HG03066 (cell line): ENCODE measurements around the gene FAM171A2.
A peak's percentile ranks its signal among the peaks of the same experiment; 100 is the strongest.
"Not testable (repeated sequence)": the region's sequence is repeated elsewhere in the genome, so short reads cannot be mapped to it uniquely, and the experiment has no call there.

Source experiments
- ATAC-seq: cut with Tn5 transposase; IDR thresholded peaks from one replicate; pipeline ENCODE4 v1.9.1; 2021; ENCODE audit warnings: low read depth; ENCODE audit not compliant: unreplicated experiment

Gene FAM171A2

DNA sequence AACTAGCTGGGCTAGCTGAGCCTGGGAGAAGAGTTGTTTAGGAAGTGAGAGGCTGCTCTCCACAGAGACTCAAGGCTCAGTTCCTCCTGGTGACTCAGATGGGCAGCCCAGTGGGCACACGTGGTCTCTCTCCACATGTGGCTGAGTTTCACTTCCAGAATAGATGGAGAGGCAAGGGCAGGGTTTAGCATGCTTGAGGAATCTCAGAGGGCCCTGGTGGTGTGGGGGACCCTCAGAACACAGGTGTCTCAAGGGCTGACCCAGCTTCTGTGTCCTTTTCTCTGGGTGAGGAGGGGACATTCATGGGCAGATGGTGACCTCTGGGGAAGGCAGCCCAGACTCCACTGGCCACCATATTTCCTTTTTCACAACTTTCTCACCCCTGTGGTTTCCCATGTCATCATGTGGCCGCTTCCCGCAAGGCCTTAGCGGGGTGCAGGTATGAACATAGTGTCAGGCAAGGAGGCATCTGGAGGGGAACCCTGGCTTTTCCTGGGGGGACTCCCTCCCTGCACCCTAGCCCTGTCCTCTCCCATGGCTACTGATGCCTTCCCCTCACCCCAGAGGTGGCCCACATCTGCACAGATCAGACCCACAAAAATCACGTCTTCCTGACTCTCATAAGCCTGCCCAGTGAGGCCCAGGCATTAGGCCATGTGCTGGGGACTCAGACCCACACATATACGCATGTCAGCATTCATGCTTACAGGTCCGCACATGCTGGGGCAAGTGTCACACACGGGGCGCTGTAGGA is 15.2 kb downstream of the FAM171A2 start:
- no peak for ATAC-seq

DNA sequence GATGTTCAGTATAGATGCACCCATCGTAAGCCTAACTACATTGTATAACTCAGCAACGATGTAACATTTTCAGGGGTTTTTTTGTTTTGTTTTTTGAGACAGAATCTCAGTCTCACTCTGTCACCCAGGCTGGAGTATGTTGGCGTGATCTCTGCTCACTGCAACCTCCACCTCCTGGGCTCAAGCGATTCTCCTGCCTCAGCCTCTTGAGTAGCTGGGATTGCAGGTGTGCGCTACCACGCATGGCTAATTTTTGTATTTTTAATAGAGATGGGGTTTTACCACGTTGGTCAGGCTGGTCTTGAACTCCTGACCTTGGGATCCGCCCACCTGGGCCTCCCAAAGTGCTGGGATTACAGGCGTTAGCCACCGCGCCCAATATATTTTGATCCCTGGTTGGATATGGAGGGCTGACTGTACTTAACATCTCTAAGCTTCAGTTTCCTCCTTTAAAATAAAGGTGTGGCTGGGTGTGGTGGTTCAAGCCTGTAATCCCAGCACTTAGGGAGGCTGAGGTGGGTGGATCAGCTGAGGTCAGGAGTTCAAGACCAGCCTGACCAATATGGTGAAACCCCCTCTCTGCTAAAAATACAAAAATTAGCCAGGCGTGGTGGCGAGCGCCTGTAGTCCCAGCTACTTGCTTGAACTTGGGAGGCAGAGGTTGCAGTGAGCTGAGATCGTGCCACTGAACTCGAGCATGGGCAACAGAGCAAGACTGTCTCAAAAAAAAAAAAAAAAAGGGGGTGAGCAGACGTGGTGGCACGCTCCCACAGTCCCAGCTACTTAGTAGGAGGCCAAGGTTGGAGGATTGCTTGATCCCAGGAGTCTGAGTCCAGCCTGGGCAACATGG is 16.2 kb downstream of the FAM171A2 start:
- not testable (repeated sequence) for ATAC-seq

DNA sequence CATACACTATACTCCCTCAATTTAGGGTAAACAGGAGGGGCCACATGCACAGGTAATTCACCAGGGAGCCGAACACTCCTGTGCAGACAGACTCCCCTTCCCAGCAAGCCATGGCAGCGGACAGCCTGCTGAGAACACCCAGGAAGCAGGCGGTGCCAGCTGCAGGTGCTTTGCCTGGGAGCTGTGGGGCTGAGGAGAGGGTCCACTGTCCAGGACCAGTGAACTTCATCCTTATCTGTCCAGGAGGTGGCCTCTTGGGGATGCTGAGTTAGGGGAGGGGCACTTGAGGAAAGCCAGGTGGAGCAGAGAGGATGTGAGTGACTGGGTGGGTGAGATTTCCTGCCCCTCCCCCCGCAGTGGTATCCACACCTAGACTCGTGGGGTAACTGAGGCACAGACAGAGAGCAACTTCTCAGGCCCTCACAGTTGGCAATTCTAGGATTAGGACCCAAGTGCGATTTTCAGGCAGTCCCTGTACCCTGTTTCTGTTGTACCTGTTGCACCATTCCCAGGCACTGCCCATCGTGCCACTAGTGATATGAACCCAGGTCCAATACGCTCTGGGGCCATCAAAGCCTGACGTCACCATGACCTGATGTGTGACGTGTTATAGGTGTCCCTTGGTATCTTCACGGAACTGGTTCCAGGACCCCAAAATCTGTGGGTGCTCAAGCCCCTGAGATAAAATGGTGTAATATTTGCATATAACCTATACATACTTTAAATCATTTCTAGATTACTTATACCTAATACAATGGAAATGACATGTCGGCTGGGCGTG is 17.4 kb downstream of the FAM171A2 start:
- no peak for ATAC-seq

DNA sequence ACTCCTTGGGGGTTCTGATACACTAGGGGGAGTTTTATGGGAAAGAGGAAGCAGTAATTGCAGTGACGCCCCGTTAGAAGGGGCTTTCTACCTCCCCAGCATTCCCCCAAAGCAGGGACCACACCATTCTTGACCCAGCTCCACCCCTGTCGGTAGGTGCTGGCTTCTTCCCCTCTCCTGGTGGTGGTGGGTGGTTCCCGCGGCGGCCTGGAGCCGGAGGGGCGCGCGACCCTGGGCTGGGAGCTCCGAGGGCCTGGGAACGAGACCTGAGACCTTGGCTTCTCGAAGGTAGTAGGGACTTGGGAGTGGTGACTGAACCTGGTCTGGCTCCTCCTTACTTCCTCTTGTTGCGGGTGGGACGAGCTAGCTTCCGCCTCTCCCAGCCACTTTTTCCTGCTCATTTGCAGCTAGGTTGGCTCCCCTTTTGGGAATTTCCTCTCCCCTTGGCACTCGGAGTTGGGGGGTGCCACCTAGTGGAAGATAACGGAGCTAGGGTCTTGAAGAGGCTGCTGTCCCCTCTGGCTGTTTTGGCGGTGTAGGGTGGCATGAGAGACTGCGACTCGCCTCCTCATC is 18.1 kb downstream of the FAM171A2 start:
- no peak for ATAC-seq

DNA sequence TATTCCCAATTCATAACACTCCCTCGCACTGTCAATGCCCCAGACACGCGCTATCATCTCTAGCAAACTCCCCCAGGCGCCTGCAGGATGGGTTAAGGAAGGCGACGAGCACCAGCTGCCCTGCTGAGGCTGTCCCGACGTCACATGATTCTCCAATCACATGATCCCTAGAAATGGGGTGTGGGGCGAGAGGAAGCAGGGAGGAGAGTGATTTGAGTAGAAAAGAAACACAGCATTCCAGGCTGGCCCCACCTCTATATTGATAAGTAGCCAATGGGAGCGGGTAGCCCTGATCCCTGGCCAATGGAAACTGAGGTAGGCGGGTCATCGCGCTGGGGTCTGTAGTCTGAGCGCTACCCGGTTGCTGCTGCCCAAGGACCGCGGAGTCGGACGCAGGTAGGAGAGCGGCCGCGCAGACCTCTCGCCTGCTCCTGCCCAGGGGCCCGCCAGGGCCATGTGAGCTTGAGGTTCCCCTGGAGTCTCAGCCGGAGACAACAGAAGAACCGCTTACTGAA is 18.7 kb downstream of the FAM171A2 start, which contains the start of gene GRN:
GRN (plus strand) TSS at position 364 of the 515 bp plus-strand sequence. CDS start 3,863 bp downstream, outside the sequence.
- peak; percentile 67 for ATAC-seq

DNA sequence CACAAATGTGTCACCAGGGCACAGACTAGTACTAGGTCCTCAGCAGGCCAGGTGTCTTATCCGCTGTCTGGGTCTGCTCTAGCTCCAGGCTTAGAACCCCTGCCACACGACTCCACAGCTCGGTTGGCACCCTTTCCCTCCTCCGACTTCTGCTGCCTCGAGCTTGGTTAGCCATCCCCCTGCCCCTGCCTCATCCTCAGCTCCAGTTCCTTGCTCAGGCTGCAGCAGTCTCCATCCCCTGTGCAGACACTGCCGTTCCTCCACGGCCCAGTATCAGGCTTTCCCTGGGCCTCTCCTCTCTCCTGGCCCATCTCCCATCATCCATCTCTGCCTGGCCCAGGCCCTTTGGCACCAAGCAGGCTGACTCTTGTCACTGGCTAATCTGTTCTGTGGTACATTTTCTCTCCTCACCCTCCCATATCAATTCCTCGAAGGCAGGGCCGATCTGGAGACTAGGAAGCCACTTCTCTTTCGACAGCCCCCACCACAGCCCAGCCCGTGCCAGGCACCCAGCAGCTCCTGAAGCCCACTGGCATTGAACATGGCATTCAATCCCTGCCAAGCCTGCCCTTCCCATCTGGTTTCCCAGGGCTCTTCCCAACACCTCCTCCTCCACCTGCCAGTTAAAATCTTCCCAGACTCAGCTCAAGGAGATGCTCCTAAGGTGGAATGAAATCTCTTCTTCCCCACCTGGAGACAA is 20.0 kb downstream of the FAM171A2 start:
- no peak for ATAC-seq

DNA sequence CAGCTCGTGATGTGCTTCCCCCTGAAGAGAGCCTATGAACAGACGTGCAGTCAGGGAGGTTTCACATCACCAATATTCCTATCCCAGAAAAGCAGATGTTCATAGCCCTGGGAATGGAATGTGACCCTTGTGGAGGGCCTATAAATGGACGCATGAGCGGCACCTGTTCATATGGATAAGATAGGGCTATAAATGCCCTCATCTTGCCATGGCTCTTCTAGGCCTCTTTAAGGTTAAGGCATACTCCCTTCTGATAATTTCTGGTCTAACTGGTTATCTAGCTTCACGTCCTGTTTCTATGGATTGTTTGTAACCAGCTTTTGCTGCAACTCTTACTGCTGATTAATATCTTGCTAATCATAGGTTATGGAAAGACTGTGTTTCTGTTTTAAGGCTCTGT is 23.1 kb downstream of the FAM171A2 start:
- ATAC-seq: not testable (repeated sequence)

DNA sequence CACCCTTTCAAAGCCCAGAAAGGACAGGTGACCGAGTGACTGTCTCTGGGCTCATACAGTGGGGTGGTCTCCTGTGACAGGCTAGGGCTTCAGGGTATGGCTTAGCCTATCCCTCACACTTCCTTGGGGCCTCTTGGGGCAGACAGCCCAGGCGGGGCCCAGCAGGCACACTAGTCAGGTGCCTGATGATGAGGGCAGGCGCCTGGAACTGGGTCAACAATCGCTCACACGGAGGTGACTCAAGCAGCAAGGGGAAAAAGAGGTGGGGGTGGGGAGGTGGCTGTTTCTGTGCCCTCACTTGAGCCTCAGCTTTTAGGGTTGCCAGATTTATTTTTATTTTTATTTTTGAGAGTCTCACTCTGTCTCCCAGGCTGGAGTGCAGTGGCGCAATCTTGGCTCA is 25.0 kb downstream of the FAM171A2 start:
- no peak for ATAC-seq

DNA sequence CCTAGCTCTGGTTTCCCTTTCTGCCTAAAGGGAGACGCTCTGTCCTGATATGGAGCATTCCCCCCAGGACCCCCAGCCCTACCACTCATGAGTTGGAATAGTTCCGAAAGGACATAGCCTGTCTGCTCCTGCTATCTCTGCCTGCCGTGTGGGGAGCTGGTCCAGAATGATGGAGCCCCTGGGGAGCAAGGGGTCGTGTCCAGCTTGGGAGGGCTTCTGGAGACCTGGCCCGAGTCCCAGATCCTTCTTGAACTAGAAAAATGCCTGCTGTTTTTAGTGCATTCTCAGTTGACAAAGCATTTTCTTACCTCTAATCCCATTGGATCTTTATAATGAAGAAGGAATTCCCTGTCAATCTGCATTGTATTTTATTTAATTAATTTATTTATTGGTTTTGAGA is 27.7 kb downstream of the FAM171A2 start:
- ATAC-seq: no peak

DNA sequence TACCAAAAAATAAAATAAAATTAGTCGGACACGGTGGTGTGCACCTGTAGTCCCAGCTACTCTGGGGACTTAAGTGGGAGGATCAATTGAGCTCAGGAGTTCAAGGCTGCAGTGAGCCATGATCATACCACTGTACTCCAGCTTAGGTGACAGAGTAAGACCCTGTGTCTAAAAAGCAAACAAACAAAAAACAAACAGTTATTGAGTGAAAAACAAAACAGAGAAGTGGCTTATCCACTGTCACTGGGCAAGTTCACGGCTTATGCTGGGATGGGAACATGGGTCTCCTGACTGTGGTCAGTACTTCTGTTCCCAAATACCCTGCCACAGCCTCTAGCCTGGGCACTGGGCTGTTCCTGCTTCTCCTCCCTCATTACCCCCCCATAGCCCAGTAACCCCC is 28.1 kb downstream of the FAM171A2 start:
- no peak for ATAC-seq

DNA sequence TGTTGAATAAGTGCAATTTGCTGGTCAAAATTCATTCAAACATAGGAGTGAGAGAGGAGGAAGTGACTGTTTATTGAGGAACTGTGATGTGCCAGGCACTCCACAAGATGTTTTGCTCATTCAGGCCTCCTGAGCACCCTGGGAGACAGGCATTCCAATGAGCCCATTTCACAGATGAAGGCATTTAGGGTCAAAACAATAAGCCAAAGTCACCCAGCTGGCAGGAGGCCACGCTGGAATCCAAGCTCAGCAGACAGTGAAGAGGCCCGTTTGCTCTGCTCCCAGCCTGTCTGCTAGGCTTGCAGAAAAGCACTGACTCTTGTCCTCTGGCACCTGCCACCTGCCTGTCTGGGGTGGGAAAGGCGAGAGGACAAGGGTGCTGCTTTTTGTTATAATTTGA is 28.9 kb downstream of the FAM171A2 start:
- no peak for ATAC-seq

DNA sequence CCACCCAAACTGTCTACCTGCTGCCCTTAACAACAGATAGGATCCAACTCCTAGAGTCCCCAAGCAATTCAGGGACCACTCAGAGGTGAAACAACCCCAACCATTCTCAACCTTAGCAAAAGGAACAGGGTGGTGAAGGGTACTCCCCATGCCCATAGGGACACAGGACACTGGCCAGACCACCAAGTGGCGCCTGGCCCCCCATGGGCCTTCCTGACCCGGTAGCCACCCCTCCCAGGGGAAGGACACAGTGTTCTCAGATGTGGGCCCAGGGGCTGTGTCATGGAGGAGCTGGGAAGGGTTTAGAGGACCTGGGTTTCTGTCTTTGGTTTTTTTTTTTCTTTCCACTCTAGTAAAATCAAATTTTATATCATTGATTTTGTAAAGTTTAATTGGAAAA is 29.3 kb downstream of the FAM171A2 start:
- no peak for ATAC-seq

DNA sequence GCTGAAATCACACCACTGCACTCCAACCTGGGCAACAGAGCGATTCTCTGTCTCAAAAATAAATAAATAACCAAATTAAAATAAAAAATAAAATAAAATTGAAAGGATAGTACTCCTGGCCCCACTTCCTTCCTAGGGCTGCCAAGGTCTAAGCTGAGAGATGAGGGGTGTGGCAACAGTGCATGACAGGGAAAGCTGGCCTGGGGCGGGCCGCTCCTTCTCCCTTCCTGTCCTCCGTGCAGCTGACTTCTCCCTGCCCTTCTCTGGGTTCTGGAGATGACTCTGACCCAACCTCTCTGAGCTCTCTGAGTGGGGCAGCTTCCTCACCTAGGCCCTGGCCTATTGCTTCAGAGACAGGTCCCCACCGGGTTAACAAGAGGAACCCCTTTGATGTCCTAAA is 30.3 kb downstream of the FAM171A2 start:
- no peak for ATAC-seq

DNA sequence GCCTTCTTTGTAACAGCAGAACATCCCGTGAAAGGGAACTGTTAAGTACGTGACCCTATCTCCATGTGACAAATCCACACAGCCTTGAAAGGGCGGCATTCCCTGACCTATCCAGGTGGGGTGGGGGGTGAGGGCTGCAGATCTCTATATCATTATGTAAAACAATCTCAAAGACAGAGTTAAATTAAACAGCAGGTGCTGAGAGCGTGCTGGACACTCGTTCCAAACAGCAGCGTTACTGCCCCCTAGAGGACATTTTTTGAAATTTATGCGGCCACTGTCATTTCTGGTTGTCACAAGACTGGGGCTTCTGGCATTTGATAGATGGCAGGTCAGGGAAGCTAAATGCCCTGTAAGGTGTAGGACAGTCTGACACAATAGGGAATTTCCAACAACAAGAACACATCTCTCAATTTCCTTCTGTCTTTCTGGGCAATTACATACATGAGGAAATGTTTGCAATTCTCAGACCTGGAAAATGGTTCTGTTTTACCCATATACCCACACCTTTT is 32.3 kb downstream of the FAM171A2 start:
- ATAC-seq: no peak

DNA sequence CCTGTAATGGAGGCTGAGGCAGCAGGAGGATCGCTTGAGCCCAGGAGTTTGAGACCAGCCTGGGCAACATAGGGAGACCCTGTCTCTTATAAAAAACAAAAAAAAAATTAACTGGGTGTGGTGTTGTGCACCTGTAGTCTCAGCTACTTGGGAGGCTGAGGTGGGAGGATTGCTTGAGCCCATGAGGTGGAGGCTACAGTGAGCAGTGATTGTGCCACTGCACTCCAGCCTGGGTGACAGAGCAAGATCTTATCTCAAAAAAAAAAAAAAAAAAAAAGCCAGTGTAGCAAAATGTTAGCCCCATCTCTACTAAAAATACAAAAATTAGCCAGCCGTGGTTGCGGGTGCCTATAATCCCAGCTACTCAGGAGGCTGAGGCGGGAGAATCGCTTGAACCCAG is 33.4 kb downstream of the FAM171A2 start:
- ATAC-seq: not testable (repeated sequence)

DNA sequence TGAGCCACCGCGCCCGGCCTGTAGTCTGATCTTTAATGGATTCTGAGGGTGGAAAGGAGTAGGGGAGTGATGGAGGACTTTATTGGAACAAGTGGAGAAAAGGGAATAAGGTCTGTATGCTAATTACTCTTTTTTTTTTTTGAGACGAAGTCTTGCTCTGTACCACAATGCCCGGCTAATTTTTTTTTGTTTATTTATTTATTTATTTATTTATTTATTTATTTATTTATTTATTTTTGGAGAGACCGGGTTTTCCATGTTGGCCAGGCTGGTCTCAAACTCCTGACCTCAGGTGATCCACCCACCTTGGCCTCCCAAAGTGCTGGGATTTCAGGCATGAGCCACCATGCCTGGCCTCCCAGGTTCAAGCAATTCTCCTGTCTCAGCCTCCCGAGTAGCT is 34.1 kb downstream of the FAM171A2 start:
- ATAC-seq: not testable (repeated sequence)

DNA sequence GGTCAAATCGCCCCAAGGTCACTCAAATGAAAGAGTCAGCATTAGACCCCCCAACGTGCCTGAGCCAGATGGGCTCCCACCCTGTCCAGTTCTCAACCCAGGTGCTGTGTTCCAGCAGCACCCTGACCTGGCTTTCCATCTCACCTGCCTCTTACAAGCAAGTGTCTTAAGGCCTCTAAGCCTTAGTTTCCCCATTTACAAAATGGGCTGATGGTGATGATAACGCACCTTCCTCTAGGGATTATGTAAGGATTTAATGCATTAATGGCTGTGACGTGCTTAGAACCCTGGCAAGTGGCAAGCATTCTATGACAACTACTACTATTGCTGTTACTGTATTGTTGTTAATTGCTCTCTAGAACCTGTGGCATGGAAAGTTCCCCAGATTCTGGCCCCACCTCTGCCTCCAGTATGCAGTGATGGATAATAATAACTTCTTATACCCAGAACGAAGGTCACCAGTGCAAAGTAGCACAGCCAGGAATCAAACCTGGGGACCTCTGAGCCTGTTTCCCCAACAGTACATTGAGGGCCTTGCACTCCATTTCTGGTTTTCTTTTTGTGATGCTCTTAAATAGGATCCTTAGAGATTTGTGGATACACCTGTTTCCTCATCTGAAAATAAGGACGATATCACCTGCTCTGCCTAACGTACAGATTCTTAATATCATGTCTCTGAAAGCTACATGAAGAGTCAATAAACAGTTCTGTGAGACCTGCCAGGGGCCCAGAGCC is 35.8 kb downstream of the FAM171A2 start:
- no peak for ATAC-seq

DNA sequence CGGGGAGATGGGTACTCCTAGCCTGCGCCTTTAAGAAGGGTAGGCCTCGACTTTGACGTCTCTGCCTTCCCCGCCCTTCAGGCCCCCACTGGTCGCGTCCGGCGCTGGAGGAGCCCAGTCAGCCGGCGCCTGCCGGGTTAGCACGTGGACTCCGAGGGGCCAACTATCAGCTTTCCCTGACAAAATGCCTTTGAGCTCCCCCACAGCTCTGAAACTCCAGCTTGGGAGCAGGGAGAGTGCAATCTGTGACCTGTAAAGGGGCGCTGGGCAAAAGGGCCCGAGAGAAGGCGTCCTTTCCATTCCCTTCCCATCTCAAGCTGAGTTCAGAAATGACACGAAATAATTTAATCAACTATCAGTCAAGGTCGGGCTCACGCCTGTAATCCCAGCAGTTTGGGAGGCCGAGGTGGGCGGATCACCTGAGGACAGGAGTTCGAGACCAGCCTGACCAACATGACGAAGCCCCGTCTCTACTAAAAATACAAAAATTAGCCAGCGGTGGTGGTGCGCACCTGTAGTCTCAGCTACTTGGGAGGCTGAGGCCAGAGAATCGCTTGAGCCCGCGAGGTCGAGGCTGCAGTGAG is 36.7 kb downstream of the FAM171A2 start:
- no peak for ATAC-seq
